Measurements from ENCODE around the gene NKAIN2. TPM values are rescaled to one million over a fixed set of nuclear protein-coding genes. Genes with fewer than 3 reads are reported as not detected.

The NKAIN2 gene
- total RNA-seq, 2 donors from 2014 or later, result 0.31 to 2.3 TPM

DNA sequence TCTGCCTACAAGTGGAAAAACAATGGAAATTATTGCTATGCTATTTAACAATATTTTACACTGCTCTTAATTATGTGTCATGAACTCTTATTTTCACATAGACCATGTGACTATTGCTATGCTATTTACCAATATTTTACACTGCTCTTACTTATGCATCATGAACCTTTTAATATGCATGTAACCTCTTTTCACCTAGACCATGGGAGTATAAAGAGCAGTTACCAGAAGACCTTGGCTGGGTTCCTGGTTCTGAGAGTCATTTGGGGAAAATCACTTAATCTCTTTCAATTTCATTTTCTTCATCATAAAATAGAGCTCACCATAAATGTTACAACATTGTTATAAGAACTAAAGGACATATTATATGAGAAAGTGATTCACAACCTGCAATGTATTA lies 934.8 kb downstream of the NKAIN2 start:
- Histone ChIP-seq H3K4me1 (no peaks in the 10 kb centered on the region), H3K27ac (no peak overlapping the region), H3K27me3 (no peaks in the 10 kb centered on the region), H3K36me3 (no peaks in the 10 kb centered on the region), H3K4me3 (no peak overlapping the region), H3K9me3 (peaks cover 0 to 4% of the 10 kb centered on the region in 2 donors)
- TF ChIP-seq, protein P1, sequence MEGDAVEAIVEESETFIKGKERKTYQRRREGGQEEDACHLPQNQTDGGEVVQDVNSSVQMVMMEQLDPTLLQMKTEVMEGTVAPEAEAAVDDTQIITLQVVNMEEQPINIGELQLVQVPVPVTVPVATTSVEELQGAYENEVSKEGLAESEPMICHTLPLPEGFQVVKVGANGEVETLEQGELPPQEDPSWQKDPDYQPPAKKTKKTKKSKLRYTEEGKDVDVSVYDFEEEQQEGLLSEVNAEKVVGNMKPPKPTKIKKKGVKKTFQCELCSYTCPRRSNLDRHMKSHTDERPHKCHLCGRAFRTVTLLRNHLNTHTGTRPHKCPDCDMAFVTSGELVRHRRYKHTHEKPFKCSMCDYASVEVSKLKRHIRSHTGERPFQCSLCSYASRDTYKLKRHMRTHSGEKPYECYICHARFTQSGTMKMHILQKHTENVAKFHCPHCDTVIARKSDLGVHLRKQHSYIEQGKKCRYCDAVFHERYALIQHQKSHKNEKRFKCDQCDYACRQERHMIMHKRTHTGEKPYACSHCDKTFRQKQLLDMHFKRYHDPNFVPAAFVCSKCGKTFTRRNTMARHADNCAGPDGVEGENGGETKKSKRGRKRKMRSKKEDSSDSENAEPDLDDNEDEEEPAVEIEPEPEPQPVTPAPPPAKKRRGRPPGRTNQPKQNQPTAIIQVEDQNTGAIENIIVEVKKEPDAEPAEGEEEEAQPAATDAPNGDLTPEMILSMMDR (IDR thresholded peaks at IDR 0.05), result no peak
- DNase-seq (ENCODE audit: low spot score), result no peak

DNA sequence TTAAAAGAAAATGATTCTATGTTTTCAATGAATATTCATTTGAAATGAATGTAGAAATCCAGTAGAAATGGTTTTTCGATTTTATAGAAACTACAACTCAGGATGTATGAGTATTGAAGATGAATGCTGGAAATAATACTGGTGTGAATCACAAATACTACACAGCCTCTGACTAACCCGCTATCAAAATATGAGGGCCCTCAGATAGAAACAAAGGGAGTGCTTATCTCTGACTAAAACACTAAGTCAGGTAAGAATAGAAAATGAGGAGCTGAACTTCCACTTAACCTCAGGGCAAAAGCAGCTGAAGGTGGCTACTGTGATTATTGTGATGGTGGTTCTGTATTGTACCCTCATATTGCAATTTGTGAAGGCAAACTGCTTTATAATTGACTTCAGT lies 937.7 kb downstream of the NKAIN2 start:
- Histone ChIP-seq H3K36me3 (no peaks in the 10 kb centered on the region), H3K4me1 (no peaks in the 10 kb centered on the region), H3K9me3 (no peaks in the 10 kb centered on the region), H3K27me3 (no peaks in the 10 kb centered on the region), H3K27ac (no peak overlapping the region), H3K4me3 (no peak overlapping the region)
- TF ChIP-seq, protein P1 (IDR thresholded peaks at IDR 0.05), result no peak
- DNase-seq (ENCODE audit: low spot score), result no peak

GRCh38 chr6:124742971-124743370 lies 939.3 kb downstream of the NKAIN2 start:
- Histone ChIP-seq H3K36me3 (no peaks in the 10 kb centered on the region), H3K4me3 (no peak overlapping the region), H3K27ac (no peak overlapping the region), H3K9me3 (no peaks in the 10 kb centered on the region), H3K27me3 (no peaks in the 10 kb centered on the region), H3K4me1 (no peaks in the 10 kb centered on the region)
- TF ChIP-seq, protein P1 (IDR thresholded peaks at IDR 0.05), result no peak
- no peak for DNase-seq (ENCODE audit: low spot score)

DNA sequence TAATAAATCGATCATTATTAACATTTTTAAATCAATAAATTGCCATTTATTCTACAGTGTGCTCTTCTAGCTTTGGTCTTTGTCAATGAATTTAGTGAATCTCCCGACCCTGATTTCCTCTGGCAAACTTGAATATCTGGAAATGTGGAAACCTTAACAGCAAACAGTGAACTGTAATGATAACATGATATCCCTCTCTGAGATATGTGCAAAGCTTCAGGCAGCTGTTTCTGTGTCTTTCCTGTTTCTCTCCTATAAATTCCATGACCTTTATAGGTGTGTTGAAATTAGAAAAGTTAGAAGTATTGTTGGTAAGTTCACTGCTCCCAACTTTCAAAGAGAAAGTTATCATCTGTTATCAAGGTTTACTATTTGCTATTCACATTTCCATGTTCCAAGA lies 939.8 kb downstream of the NKAIN2 start:
- DNase-seq (ENCODE audit: low spot score), result no peak
- Histone ChIP-seq H3K36me3 (no peaks in the 10 kb centered on the region), H3K27ac (no peak overlapping the region), H3K4me3 (no peak overlapping the region), H3K4me1 (no peaks in the 10 kb centered on the region), H3K9me3 (no peaks in the 10 kb centered on the region), H3K27me3 (no peaks in the 10 kb centered on the region)
- TF ChIP-seq, protein P1 (IDR thresholded peaks at IDR 0.05), result no peak

GRCh38 chr6:124747349-124747748 lies 943.7 kb downstream of the NKAIN2 start:
- no peaks in the 10 kb centered on the region for H3K36me3 ChIP-seq
- no peak overlapping the region for H3K4me3 ChIP-seq
- H3K27me3 ChIP-seq, result no peaks in the 10 kb centered on the region
- H3K27ac ChIP-seq, result no peak overlapping the region
- DNase-seq (ENCODE audit: low spot score), result no peak
- H3K9me3 ChIP-seq, result no peaks in the 10 kb centered on the region
- TF ChIP-seq, protein P1 (IDR thresholded peaks at IDR 0.05), result no peak
- no peaks in the 10 kb centered on the region for H3K4me1 ChIP-seq

GRCh38 chr6:124748778-124749177 lies 945.1 kb downstream of the NKAIN2 start:
- H3K36me3 ChIP-seq, result no peaks in the 10 kb centered on the region
- no peak for DNase-seq (ENCODE audit: low spot score)
- H3K4me3 ChIP-seq, result no peak overlapping the region
- H3K9me3 ChIP-seq, result no peaks in the 10 kb centered on the region
- no peaks in the 10 kb centered on the region for H3K27me3 ChIP-seq
- H3K4me1 ChIP-seq, result no peaks in the 10 kb centered on the region
- TF ChIP-seq, protein P1 (IDR thresholded peaks at IDR 0.05), result no peak
- H3K27ac ChIP-seq, result no peak overlapping the region
